Hematopoietic multipotent progenitor cell (in vitro differentiated cells): ENCODE data around the gene PI4K2B. TPM values are rescaled to one million over a fixed set of nuclear protein-coding genes. Genes with fewer than 3 reads are reported as not detected.
A peak's percentile ranks its signal among the peaks of the same experiment; 100 is the strongest.
"Not testable (repeated sequence)": the region's sequence is repeated elsewhere in the genome, so short reads cannot be mapped to it uniquely, and the experiment has no call there.

Source experiments
- DNase-seq, 3 donors: peaks; one replicate each; pipeline ENCODE4 v3.0.0-alpha.2; 2011 to 2015; ENCODE audit warnings: low read depth in 2 of 3, low spot score in 2 of 3
- small RNA-seq: library from RNA; depleted of rRNA; stranded (forward); fragments of <200 nt; gene quantifications from one replicate; pipeline ENCODE3, GENCODE V24; 2012
- total RNA-seq: library from RNA; depleted of rRNA; stranded (reverse); fragments of >200 nt; gene quantifications from one replicate; pipeline ENCODE4 v1.2.3, GENCODE V29; 2012

PI4K2B gene
- total RNA-seq, 1 donor = 7.8 TPM

- no peak for DNase-seq
These were observed 68.8 kb downstream of the PI4K2B start for GRCh38 chr4:25302626-25303025.

DNA sequence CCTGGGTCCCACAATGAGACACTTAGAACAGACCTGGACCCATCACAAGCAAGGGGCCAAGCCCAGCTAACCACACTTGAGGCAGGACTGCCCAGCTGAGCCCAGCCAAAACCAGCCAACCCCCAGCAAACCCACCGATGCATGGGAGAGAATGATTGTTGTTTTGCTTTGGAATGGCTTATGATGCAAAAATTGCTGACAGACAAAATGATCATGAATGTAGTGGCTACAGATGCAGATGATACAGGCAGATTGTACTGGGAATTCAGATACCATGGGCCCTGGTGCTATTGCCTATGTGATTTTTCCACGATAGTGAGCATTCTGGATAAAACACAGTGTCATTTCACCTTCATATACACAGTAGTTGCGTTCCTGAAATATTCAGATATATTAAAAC lies 69.7 kb downstream of the PI4K2B start:
- DNase-seq = no peak

GRCh38 chr4:25306518-25307057 lies 72.8 kb downstream of the PI4K2B start:
- DNase-seq = no peak

DNA sequence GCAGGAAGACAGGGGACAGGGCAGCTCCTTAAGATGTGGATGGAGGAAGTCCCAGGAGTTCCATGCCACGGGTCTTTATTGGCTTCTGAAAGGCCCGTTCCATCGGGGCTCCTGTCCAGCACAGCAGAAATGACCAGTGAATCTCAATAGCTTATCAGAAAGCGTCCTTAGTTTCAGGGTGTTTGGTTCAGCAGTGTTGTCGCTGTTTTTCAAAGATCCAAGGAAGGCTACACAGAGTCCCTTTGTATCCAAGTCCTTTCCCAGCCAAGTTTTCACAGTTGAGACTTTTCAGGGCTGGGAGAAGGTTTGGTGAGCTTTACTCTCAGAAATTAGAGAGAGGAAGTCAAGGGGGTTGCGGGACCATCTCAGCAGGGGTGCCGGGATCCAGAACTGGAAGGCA lies 73.8 kb downstream of the PI4K2B start:
- no peak for DNase-seq

DNA sequence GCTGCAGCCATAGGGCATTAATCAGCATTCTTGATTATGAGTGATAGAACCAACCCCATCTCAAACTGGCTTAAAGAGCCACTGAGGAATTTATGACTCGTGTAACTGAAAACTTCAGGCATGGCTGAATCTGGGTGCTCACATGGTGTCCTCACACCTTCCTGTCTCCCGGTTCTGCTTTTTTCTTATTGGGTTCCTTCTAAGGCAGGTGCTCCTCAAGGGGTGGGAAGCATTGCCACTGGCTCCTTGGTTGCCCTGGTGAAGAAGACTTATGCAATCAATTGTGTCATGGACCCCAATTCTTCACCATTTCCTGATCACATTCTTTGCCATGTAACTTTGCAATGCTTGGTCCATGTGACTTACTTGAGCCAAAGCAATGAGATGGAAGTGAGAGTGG lies 74.5 kb downstream of the PI4K2B start:
- no peak for DNase-seq

DNA sequence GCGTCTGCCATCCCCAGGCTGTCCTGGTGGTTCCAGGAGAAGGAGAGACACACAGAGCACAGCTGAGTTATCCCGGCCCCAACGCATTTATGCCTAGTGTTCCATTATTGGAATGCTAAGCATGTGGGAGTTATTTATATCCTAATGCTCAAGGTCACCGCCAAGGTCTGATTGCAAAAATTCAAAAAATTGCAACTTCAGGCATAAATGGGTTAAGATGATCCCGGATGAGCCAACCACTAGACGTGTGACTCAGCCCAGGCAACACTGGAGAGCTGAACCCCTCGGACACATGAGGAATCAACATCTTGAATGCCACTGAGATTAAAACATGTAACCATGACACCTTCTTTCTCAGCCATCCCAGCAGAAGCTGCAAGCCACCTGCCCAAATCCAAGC lies 74.9 kb downstream of the PI4K2B start:
- no peak for DNase-seq

GRCh38 chr4:25310066-25310802 lies 76.4 kb downstream of the PI4K2B start:
- peak in 2 of 3 donors; percentile 14 to 79 for DNase-seq

DNA sequence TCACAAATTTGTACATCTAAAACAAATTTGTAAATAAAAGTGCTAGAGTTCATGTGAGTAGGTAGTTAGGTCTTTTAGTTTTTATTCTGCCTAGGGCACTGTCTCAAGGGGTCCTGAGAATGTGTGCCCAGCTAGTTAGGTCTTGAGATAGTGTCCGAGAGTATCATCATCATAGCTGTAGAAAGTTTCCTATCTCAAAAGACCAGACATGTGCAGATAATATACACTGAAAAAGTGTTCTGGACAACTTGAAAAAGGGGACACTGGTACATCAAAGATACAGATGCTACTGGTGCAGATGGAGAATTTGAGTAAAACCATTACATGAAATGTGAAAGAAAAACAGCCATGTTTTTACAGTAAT lies 77.0 kb downstream of the PI4K2B start:
- DNase-seq = no peak

DNA sequence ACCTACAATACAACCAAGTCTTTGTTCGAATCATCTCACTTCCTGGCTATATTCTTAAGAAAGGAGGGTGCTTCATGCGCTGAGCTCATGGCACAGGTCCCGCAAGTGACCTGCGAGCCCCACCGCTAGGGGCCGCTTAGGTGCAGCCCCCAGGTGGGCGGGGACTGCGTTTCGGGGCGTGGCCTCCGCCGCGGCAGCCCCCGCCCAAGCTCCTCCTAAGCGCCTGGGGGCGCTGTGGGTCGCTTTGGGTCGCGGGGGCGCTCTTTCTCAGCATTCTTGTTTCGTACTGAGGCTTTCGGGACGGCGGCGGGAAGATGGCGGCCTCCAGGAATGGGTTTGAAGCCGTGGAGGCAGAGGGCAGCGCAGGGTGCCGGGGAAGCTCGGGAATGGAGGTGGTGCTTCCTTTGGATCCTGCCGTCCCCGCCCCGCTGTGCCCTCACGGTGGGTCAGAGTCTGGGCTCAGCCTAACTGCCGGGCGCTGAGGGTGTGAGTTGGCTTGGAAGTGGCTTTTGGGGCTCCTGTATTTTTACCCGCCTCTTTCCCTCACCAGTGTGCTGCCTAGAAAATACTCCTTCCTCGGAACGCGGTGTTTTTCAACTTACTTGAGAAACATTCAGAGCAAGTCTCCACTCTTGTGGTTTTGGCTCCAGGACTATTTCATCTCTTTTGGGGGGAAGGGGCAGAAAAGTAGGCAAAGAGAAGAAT lies 78.8 kb downstream of the PI4K2B start, which contains the start of gene ZCCHC4:
ZCCHC4 (plus strand) TSS at position 279 of the 705 bp plus-strand sequence; CDS start at position 315, 36 bp downstream.
- DNase-seq = peak; percentile 91 to 96 (median 92)

- peak in 2 of 3 donors; percentile 10 to 26 for DNase-seq
These were observed 79.5 kb downstream of the PI4K2B start for GRCh38 chr4:25313201-25313895.

- DNase-seq = no peak
These were observed 86.5 kb downstream of the PI4K2B start for GRCh38 chr4:25320336-25320735.

DNA sequence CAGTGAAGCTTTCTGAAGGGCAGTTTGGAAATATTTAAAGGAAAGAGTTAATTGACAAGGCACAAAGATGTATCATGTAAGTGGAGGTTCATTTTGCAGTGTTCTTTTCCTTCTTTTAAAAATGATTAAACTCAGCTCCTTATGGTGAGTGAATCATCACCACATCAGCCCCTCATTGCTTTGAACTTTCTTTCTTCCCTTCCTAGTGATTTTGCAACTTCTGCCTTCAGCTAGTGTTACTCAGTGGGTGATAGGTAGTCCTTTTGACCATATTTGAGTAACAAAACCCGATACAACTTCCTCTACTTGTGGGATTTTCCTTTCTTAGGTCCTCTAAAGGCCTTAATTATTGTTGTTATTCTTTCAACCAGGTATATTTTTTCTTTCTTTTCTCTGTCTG lies 86.9 kb downstream of the PI4K2B start:
- no peak for DNase-seq

DNA sequence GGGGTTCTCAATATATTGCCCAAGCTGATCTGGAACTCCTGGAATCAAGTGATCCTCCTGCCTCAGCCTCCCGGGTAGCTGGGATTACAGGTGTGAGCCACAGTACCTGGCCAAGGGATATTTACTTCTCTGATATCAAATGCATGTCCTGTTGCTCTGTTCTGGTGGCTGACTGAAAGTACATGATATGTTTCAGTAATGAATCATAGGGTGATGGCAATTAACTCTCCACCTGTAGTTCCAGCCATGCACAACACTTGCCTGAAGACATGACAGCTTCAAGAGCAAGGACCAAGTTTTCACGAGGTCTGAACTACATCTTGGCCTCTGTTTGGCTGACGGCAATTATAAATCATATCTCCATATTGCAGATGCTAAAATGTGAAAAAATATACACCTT lies 87.9 kb downstream of the PI4K2B start:
- DNase-seq = no peak

- not testable (repeated sequence) for DNase-seq
These were observed 94.6 kb downstream of the PI4K2B start for GRCh38 chr4:25328463-25328862.

Small RNA genes lying within 50 kb of the gene (small RNA-seq; reads per million reads assigned to genes)
- gene RF00004 = not detected

Other genes with a start within 250 kb of the PI4K2B start
- gene LGI2, start 203.1 kb upstream of the PI4K2B start, total RNA-seq = not detected
- 6.7 TPM for gene SEPSECS, start 73.6 kb upstream of the PI4K2B start, total RNA-seq
- gene ZCCHC4, start 78.7 kb downstream of the PI4K2B start, total RNA-seq = 5.9 TPM
- gene ANAPC4, start 143.2 kb downstream of the PI4K2B start, total RNA-seq = 10.2 TPM